Psoas muscle (tissue), 8 donors: ENCODE data around the gene GJB3. TPM values are rescaled to one million over a fixed set of nuclear protein-coding genes. Genes with fewer than 3 reads are reported as not detected.

Source experiments
- ATAC-seq, 4 donors: fragments of 200-7000 bp; cut with Tn5 transposase; one replicate each; pipeline ENCODE4 v1.9.1; 2020; ENCODE audit warnings: moderate library complexity in 3 of 4, mild to moderate bottlenecking in 2 of 4
- DNase-seq, 2 donors: peaks; one replicate each; pipeline ENCODE4 v3.0.0-alpha.2; 2020
- H3K27ac ChIP-seq: fragments of 200-600 bp; one replicate; pipeline ENCODE4 v1.8.0; 2022
- H3K27me3 ChIP-seq, 3 donors: fragments of 200-600 bp in 1 of 3; one replicate each; pipeline versions ENCODE4 v1.6.1 to v1.8.0; 2013 to 2022; ENCODE audit warnings: low read length in 2 of 3, mild to moderate bottlenecking in 2 of 3, moderate library complexity in 1 of 3; ENCODE audit not compliant: insufficient read depth in 3 of 3
- H3K36me3 ChIP-seq, 2 donors: fragments of 200-600 bp in 1 of 2; one replicate each; pipeline versions ENCODE4 v1.6.1 to v1.8.0; 2013 to 2022; ENCODE audit warnings: low read depth in 1 of 2, mild to moderate bottlenecking in 1 of 2, moderate library complexity in 1 of 2; ENCODE audit not compliant: insufficient read depth in 1 of 2
- H3K4me1 ChIP-seq: fragments of 200-600 bp; one replicate; pipeline ENCODE4 v1.8.0; 2022
- H3K4me3 ChIP-seq: fragments of 200-600 bp; one replicate; pipeline ENCODE4 v1.8.0; 2022; ENCODE audit warnings: mild to moderate bottlenecking
- H3K9me3 ChIP-seq: fragments of 200-600 bp; one replicate; pipeline ENCODE4 v1.8.0; 2022
- CTCF ChIP-seq: fragments of 200-600 bp; IDR thresholded peaks from one replicate; pipeline ENCODE4 v1.8.0; 2022; ENCODE audit warnings: antibody characterized with exemption
- WGBS, 3 donors: extraction: QIAGEN DNeasy Blood & Tissue Kit; methylation state at CpG; one replicate each; pipeline versions ENCODE4 v1.1.6 to v1.1.7; 2013; 5-methylcytosine and 5-hydroxymethylcytosine counted together
- intact Hi-C, 2 donors: fragments of 100-400 bp; cut with DNase I; formaldehyde crosslinking; loops; one replicate each; pipeline versions ENCODE4 v1.11.0 to v1.14.2; 2022
- polyA plus RNA-seq, 3 donors: library from polyadenylated mRNA; stranded (reverse); fragments of 200-250 nt; gene quantifications; one replicate each; pipeline ENCODE4 v1.2.3, GENCODE V29; 2013
- total RNA-seq, 4 donors: library from RNA; stranded (reverse); fragmentation: NEBNext Ultra II Directional in 2 of 4; extraction: Animal tissue kit (Norgen Biotek cat#: 25700) in 2 of 4; gene quantifications; one replicate each; pipeline versions ENCODE4 v1.2.1 to v1.2.4, GENCODE V29; 2021 to 2023
- donor health status: healthy with polysubstance abuse.
- donor health status: DM: no; HTN: no; CAD: no; lungs with moderate emphysema.
- donor health status: Bipolar disorder and iron deficiency.
- donor health status: healthy.
- donor health status: DM: yes; HTN: yes; CAD: no.
- donor health status: DM: no; HTN: no; CAD: no.
- donor health status: DM: no; HTN: no; CAD: no.
- donor health status: DM: yes; HTN: yes; CAD: no.

Gene GJB3
- total and polyA plus RNA-seq, 7 donors = 0.03 TPM; not detected in 5

DNA sequence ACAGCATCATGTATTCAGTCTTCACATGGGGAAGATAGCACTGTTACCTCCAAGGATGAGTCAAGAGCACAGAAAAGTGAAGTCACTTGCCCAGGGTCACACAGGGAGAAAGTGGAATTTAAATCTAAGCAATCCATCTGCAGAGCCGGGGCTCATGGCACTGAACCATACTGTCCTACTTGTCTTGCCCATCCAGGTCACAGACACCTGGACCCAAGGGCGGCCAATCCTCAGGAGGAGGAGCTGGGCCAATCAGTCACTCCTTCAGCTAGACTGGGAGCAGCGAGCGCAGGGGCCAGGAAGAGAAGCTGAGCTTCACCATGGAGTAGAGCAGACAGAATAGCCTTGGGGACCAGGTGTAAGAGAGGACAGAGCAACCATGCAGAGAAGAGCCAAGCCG is 35.3 kb upstream of the GJB3 start:
- peaks cover 0 to 13% (median 0%) of the 10 kb centered on the region in 3 donors for H3K27me3 ChIP-seq
- no peaks in the 10 kb centered on the region for H3K36me3 ChIP-seq
- no peaks in the 10 kb centered on the region for H3K4me1 ChIP-seq
- H3K27ac ChIP-seq = no peak overlapping the region
- no peaks in the 10 kb centered on the region for H3K9me3 ChIP-seq
- TF ChIP-seq CTCF = no peak
- intact Hi-C loops = no loop called here
- ATAC-seq (no peak), DNase-seq (no peak)
- WGBS, 3 donors = 69 to 89% (median 83%) methylated on average over 5 of the region's 5 CpGs
- no peak overlapping the region for H3K4me3 ChIP-seq

- no peak for ATAC-seq
- DNase-seq = no peak
- H3K4me1 ChIP-seq = no peaks in the 10 kb centered on the region
- no peaks in the 10 kb centered on the region for H3K9me3 ChIP-seq
- 81 to 84% (median 81%) methylated on average over 4 of the region's 4 CpGs for WGBS, 3 donors
- no peaks in the 10 kb centered on the region for H3K36me3 ChIP-seq
- H3K27me3 ChIP-seq = peaks cover 0 to 13% (median 0%) of the 10 kb centered on the region in 3 donors
- no peak for TF ChIP-seq CTCF
- no peak overlapping the region for H3K4me3 ChIP-seq
- intact Hi-C loops = no loop called here
- no peak overlapping the region for H3K27ac ChIP-seq
Observed at GRCh38 chr1:34746101-34746500, 34.9 kb upstream of the GJB3 start.

DNA sequence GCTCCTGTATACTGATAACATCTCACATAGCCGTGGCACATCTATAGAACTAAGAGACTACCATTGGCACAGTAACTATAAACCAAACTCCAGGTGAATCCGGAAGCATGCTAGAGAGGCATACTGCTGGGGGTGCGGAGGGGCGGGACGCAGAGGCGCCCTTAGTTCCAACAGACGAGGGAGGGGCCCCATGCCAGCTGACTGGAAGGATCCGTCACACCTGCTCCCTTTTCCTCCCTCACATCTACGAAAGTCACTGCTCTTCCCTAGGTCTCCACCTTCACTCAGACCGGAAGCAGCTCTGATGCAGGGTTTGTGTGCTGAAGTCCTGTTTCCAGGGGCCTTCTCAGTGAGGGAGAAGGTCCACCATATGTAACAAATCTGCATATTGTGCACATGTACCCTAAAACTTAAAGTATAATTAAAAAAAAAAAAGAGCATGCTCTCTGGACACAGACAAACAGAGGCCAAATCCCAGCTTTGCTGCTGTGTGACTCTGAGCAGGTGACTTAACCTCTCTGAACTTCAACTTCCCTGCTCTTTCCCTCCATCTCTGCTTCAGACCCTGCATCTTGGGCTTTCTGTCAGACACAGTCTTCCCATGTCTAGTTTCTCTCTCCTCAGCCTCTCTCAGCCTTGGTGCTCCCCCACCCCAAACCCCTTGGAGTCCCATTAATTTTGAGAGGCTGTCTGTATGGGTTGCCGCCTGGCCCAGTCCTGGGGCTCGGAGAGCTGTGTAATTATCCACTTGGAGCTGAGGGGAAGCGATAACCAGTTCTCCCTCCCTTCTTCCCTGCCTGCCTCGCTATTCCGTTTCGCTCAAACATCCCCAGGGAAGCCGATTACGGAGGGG is 34.0 kb upstream of the GJB3 start:
- Histone ChIP-seq H3K4me3 (no peak overlapping the region), H3K9me3 (no peaks in the 10 kb centered on the region), H3K27ac (no peak overlapping the region), H3K4me1 (no peaks in the 10 kb centered on the region), H3K27me3 (peaks cover 0 to 13% (median 0%) of the 10 kb centered on the region in 3 donors), H3K36me3 (no peaks in the 10 kb centered on the region)
- WGBS, 3 donors = 48 to 53% (median 51%) methylated on average over 18 of the region's 18 CpGs
- no peak for TF ChIP-seq CTCF
- intact Hi-C loops = no loop called here
- no peak for ATAC-seq
- no peak for DNase-seq

GRCh38 chr1:34747638-34747941 is 33.4 kb upstream of the GJB3 start:
- Histone ChIP-seq H3K27ac (no peak overlapping the region), H3K9me3 (no peaks in the 10 kb centered on the region), H3K27me3 (peaks cover 0 to 13% (median 0%) of the 10 kb centered on the region in 3 donors), H3K4me1 (no peaks in the 10 kb centered on the region), H3K36me3 (no peaks in the 10 kb centered on the region), H3K4me3 (no peak overlapping the region)
- ATAC-seq (no peak), DNase-seq (no peak)
- 53 to 62% (median 55%) methylated on average over 6 of the region's 6 CpGs for WGBS, 3 donors
- intact Hi-C loops = no loop called here
- TF ChIP-seq CTCF = no peak

GRCh38 chr1:34749992-34750391 is 31.0 kb upstream of the GJB3 start:
- Histone ChIP-seq H3K9me3 (no peaks in the 10 kb centered on the region), H3K4me3 (no peak overlapping the region), H3K27ac (no peak overlapping the region), H3K36me3 (no peaks in the 10 kb centered on the region), H3K4me1 (no peaks in the 10 kb centered on the region), H3K27me3 (peaks cover 0 to 13% (median 0%) of the 10 kb centered on the region in 3 donors)
- intact Hi-C loops = no loop called here
- DNase-seq (no peak), ATAC-seq (no peak)
- TF ChIP-seq CTCF = no peak
- 55 to 60% (median 58%) methylated on average over 8 of the region's 8 CpGs for WGBS, 3 donors
